Midbrain (tissue), 1 donor: ENCODE results near the gene ING1.
"Not testable (repeated sequence)": the region's sequence is repeated elsewhere in the genome, so short reads cannot be mapped to it uniquely, and the experiment has no call there.

Source experiments
- DNase-seq: peaks from one replicate; lab custom pipeline; 2025; lab: John Stamatoyannopoulos, UW

The ING1 gene

GRCh38 chr13:110715395-110716246 is 2.1 kb downstream of the ING1 start:
- DNase-seq = peak; percentile 100

DNA sequence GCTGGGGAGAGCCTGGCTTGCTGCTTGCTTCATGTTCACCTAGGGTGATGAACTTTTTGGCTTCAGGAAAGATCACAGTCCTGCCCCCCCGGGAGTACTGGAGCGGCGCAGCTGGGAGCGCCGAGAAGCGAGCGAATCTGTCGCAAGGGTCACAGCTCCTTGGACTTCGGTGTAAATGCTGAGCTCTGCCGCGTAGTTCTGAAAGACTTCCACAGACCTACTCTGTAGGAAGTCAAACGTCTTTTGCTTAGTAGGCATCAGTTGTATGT is 2.7 kb downstream of the ING1 start:
- no peak for DNase-seq

GRCh38 chr13:110719036-110719710 is 5.7 kb downstream of the ING1 start:
- no peak for DNase-seq

GRCh38 chr13:110722971-110723370 is 9.5 kb downstream of the ING1 start:
- DNase-seq = no peak

DNA sequence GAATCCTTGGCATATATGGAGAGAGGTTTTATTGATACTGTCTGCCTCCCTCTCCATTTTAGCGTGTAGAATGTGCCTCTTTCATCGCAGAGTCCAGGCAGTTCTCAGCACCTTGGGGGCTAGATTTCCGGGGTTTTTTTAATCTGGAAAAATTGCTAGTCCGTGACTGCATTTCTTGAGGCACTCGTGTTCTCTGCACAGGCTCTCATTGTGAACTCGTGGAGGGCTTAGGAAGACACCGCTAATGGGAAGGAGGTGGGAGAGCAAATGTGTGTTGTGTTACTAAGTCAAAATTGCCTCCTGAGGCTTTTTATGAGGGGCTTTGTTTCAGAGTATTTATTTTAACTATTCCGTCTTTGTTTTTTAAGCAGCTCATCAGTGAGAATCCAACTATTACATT is 10.1 kb downstream of the ING1 start:
- DNase-seq = no peak

GRCh38 chr13:110726153-110726552 is 12.7 kb downstream of the ING1 start:
- not testable (repeated sequence) for DNase-seq

GRCh38 chr13:110726726-110727125 is 13.2 kb downstream of the ING1 start:
- DNase-seq = no peak

GRCh38 chr13:110731072-110731471 is 17.6 kb downstream of the ING1 start:
- DNase-seq = no peak

DNA sequence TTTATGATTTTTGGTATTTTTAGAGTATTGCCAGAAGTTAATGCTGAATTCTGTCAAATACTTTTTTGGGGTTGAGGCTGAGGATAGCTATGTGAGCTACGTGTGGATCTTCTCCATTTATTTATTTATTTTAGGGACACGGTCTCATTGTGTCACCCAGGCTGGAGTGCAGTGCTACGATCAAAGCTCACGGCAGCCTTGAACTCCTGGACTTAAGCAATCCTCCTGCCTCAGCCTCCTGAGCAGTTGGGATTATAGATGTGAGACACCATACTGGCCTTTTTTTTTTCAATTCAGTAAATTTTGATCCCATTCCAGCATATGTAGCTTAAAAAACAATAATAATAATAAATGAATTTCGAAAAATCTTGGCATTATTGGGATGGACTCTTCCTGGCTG is 21.1 kb downstream of the ING1 start:
- no peak for DNase-seq

DNA sequence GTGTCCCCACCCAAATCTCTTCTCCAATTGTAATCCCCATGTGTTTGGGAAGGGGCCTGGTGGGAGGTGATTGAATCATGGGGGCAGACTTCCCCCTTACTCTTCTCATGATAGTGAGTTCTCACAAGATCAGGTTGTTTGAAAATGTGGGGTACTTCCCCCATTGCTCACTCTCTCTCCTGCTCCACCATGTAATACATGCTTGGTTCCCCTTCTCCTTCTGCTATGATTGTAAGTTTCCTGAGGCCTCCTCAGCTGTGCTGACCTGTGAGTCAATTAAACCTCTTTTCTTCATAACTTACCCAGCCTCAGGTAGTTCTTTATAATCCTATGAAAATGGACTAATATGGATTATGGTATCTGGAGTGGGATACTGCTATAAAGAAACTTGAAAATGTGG is 24.1 kb downstream of the ING1 start:
- no peak for DNase-seq

GRCh38 chr13:110743687-110744086 is 30.2 kb downstream of the ING1 start:
- no peak for DNase-seq

DNA sequence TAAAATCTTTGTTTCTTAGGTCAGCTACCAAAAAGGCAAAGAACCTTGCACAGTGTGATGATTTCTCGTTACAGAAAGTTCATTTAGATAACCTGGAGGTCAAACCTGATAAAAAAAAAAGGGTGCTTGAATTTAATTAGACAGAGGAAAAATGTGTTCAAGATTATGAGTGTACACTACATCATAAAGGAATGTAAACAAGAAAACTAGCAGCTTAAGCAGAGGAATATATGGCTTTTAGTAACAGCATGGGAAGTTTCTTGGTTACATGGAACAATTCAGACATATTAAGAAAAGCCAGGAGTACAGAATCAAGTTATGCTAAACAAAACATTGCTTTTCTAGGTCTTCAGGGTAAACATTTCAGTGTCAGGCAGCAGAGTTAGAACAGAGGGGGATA is 32.9 kb downstream of the ING1 start:
- DNase-seq = no peak

- DNase-seq = no peak
These were observed 34.8 kb downstream of the ING1 start for GRCh38 chr13:110748271-110748670.

DNA sequence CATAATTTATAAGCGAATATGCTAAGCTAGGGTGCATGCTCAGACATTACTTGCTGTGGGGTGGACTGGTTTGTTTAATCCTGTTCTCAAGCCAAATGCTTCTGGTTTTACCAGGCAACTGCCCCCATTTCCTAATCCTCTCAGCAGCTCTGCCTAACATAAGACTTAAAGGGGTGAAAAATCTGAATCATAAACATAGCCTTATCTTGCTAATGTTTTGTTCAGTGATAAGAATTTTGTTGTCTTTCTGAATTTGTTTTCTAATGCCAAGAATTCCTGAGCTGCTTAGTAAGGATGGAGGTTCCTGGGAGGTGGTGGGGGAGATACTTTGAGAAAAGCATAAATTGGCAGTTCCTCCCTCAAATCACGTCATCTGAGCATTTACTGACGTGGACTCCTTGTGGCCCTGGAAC is 42.7 kb downstream of the ING1 start:
- no peak for DNase-seq

DNA sequence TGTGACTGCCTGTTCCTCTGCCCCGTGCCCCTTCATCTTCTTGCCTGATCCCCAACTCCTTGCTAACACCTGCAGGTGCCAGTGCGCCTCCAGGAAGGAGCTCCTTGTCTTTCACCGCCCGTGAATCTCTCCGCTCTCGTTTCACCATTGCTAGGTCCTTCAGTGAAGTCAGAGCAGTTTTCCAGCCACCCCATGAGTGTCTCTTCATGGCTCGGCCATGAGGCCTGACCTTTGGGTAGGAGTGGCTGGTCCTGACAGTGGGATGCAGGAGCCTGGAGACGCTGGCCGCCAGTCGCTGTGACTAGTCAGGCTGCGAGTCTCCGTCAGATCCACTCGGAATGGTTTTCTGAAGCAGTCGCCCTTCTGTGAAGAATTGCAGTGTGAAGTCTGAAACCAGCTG is 43.8 kb downstream of the ING1 start:
- DNase-seq = no peak

GRCh38 chr13:110758195-110758805 is 44.8 kb downstream of the ING1 start:
- no peak for DNase-seq

GRCh38 chr13:110759710-110760109 is 46.2 kb downstream of the ING1 start:
- DNase-seq = no peak

DNA sequence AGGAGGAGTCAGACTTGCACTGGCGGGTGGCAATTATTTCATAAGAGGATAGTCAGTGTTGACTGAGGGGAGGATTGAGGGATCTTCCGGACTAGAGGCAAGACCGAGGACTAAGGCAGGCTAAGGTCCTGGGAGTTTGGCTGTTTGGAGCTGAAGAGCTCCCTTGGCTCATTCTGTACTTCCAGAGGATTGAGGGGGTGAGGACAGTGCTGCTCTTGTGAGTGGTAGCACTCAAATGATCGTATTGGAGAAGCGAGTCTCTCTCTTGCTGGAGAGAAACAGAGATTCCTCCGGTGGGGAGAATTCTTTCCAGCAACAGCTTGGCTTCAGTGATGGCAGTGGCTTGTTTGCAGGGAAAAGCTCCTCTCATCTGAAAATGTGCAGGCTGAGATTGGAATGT is 47.1 kb downstream of the ING1 start:
- no peak for DNase-seq

DNA sequence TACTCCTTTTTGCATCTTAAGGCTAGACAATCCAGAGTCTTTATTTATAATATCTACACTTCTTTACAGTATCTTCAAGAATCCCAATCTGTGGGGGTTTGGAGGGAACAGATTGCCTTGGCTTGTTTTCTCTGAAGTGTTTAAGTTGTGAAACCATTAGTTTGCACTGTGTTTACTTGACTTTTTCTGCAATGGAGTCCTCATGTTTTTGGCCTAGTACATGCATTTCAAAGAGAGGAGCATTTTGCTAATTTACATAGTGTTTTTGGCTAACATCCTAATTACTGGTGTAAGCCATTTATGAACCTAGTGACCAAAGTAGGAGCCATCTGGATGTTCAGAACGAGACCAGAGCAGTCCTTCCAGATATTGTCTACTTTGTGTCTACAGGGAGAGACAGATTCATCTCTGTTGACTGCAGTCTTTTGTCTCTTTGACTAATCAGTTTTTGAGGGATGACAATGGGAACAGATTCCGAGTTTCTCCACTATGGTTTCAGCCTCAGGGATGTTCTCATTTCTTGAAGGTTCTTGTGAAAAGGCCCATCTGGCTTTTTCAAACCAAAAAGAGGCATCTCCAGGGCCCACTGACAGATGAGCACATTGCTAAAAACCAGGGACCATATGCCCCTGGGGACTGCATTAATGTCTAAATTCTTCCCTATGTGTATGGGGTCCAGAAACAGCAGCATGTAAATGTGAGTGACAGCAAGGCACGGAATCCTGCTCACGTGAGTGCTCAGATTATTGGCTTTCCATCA is 53.4 kb downstream of the ING1 start:
- DNase-seq = no peak

GRCh38 chr13:110767476-110767875 is 54.0 kb downstream of the ING1 start:
- DNase-seq = no peak

DNA sequence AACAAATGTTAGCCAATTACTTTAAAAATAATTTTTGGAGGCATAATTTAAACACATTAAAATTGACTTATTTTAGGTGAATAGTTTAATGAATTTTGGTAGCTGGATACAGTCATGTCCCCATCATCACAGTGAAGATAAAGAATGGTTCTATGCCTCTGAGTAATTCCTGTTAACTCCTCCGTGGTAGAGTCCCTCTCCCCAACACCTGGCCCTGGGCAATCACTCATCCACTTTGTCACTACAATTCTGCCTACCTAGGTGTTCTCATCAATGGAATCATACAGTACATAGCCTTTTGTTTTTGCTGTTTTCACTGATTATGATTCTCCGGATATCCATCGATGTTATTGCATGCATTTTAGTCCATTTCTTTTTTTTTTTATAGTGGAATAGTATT is 55.6 kb downstream of the ING1 start:
- no peak for DNase-seq

DNA sequence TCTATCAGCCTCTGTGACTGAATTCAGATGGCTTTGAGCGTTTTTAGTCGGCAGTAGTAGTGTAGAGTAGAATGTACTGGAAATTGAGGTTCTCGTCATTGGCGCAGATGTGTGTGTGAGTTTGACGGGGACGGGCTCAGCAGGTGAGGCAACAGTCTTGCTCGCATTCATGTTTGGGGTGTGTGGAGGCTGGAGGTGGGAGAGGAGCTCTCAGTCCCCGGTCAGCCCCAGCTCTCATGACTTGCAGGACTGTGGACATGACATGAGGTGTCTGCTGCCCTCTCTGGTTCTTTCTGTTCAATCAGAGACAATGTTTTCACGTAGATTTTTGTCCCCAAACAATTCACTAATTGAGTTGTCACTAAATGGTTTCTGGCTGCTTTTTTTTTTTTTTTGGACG is 57.2 kb downstream of the ING1 start:
- DNase-seq = no peak

- no peak for DNase-seq
These were observed 57.7 kb downstream of the ING1 start for GRCh38 chr13:110771194-110771593.
